ENCODE data around the gene RFX3.

GRCh38 chr9:3541206-3541605 lies 15.4 kb upstream of the RFX3 start:
- TF ChIP-seq, protein P1, sequence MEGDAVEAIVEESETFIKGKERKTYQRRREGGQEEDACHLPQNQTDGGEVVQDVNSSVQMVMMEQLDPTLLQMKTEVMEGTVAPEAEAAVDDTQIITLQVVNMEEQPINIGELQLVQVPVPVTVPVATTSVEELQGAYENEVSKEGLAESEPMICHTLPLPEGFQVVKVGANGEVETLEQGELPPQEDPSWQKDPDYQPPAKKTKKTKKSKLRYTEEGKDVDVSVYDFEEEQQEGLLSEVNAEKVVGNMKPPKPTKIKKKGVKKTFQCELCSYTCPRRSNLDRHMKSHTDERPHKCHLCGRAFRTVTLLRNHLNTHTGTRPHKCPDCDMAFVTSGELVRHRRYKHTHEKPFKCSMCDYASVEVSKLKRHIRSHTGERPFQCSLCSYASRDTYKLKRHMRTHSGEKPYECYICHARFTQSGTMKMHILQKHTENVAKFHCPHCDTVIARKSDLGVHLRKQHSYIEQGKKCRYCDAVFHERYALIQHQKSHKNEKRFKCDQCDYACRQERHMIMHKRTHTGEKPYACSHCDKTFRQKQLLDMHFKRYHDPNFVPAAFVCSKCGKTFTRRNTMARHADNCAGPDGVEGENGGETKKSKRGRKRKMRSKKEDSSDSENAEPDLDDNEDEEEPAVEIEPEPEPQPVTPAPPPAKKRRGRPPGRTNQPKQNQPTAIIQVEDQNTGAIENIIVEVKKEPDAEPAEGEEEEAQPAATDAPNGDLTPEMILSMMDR (IDR thresholded peaks at IDR 0.05): no peak
- TF ChIP-seq POLR2AphosphoS5 (IDR thresholded peaks at IDR 0.05; ENCODE audit: insufficient read depth in 1 of 2, low read depth in 1 of 2): no peak
